Regular cardiac myocyte (primary cell): ENCODE results near the gene DNAAF2. TPM values are rescaled to one million over a fixed set of nuclear protein-coding genes. Genes with fewer than 3 reads are reported as not detected.

Experiments
- total RNA-seq: library from RNA; depleted of rRNA; stranded (reverse); fragments of >200 nt; gene quantifications from 2 replicates; pipeline ENCODE4 v1.2.3, GENCODE V29; 2014

The DNAAF2 gene, protein sequence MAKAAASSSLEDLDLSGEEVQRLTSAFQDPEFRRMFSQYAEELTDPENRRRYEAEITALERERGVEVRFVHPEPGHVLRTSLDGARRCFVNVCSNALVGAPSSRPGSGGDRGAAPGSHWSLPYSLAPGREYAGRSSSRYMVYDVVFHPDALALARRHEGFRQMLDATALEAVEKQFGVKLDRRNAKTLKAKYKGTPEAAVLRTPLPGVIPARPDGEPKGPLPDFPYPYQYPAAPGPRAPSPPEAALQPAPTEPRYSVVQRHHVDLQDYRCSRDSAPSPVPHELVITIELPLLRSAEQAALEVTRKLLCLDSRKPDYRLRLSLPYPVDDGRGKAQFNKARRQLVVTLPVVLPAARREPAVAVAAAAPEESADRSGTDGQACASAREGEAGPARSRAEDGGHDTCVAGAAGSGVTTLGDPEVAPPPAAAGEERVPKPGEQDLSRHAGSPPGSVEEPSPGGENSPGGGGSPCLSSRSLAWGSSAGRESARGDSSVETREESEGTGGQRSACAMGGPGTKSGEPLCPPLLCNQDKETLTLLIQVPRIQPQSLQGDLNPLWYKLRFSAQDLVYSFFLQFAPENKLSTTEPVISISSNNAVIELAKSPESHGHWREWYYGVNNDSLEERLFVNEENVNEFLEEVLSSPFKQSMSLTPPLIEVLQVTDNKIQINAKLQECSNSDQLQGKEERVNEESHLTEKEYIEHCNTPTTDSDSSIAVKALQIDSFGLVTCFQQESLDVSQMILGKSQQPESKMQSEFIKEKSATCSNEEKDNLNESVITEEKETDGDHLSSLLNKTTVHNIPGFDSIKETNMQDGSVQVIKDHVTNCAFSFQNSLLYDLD
- total RNA-seq: 8.7 and 11.7 TPM in 2 replicates

DNA sequence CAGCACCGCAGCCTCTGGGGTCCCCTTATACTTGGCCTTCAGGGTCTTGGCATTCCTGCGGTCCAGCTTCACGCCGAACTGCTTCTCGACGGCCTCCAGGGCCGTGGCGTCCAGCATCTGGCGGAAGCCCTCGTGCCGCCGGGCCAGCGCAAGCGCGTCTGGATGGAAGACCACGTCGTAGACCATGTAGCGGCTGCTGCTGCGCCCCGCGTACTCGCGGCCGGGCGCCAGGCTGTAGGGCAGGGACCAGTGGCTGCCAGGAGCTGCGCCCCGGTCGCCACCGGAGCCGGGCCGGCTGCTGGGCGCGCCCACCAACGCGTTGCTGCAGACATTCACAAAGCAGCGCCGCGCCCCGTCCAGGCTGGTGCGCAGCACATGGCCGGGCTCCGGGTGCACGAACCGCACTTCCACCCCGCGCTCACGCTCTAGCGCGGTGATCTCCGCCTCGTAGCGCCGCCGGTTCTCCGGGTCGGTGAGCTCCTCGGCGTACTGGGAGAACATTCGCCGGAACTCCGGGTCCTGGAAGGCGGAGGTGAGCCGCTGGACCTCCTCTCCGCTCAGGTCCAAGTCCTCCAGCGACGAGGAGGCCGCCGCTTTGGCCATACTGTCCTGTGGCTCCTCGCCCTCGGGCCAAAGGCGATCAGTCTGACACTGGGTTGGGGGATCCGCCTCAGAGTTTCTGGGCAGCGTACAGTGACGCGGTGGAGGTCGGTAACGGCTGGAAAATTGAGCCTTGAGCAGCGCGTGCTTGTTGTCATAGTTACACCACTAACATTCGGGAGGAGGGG, at the start of gene DNAAF2:
Gene DNAAF2, minus strand, starts transcription at position 698 of the 788 bp plus-strand sequence. Its CDS starts 95 bp downstream, at position 603.

DNA sequence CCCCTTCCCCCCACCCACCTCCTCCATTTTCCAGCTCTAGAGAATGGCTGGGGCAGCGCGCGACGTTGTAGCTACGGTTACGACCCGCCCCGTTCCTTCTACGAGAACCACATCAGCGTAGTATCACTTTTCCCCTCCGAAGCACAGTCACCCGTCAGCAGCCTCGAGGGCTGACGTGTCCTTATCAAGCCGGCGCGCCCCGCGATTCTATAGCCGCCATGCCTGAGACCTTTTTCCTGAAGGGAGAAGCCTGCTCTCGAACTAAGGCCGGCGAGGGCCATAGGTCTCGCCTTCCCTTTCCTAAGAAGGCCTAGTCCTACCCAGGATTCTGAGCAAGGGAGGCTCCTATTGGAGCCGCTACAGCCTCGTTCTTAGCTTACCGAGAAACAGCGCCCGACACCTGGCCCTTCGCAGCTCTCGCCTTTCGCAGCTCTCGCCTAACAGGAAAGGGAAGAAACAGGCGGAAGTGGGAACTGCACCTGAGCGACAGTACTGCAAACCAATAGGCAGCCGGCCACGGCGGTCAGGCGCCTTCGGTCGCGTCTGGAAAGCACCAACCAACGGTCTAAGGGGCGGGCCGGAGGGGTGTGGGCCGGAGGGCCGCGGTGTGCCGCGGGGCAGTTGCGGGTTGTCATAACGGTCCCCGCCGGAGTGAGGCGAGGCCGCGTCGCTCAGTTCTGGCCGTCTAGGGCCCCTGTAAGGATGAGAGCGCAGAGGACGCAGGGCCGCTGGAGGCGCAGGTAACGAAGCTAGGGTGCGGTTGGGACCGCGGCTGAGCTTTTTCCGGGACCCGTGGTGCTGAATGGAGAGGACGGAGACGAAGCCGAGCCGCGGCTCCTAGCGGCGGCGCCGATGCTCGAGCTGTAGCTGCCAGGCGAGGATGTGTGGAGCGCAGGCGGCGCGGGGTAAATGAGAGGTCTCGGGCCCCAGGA, 14.6 kb downstream of the DNAAF2 start, which contains the start of the genes MGAT2 and RPL36AL:
Gene MGAT2, plus strand, starts transcription at position 618 of the 932 bp plus-strand sequence. CDS start 470 bp downstream, outside the sequence.
Gene RPL36AL, minus strand, starts transcription at position 445 of the 932 bp plus-strand sequence. CDS start 1,522 bp downstream, outside the sequence.

DNA sequence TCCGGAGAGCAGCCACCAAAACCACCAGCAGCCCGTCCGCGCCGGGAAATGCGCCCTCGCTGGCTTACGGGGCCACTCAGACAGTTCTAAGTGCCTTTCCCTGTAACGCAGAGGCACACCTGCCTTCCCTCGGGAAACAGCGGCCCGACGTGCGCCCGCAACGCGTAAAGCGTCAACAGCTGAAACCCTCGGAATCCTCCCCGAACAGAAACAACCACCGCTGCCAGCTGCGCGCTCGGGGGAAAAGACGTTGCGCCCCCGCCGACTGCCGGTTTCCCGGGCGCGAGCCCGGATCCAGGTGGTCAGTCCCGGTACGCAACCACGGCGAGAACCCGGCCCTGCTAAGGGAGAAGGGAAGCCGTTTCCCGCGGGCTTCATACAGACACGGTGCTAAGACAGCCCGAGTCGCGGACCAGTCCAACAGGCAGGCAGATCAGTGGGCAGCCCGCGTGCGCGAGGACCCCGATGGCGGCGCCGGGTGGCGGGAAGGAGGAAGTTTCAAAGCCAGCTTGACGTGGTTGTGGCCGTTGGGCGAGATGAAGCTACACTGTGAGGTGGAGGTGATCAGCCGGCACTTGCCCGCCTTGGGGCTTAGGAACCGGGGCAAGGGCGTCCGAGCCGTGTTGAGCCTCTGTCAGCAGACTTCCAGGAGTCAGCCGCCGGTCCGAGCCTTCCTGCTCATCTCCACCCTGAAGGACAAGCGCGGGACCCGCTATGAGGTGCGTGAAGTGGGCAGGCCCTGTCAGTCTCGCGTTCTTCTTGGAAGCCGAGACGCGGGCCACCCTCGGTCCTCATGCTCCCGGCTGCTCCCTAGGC, 36.4 kb downstream of the DNAAF2 start, which contains the start of gene LRR1:
Gene LRR1, plus strand, starts transcription at position 456 of the 816 bp plus-strand sequence. Its CDS starts 81 bp downstream, at position 537.

DNA sequence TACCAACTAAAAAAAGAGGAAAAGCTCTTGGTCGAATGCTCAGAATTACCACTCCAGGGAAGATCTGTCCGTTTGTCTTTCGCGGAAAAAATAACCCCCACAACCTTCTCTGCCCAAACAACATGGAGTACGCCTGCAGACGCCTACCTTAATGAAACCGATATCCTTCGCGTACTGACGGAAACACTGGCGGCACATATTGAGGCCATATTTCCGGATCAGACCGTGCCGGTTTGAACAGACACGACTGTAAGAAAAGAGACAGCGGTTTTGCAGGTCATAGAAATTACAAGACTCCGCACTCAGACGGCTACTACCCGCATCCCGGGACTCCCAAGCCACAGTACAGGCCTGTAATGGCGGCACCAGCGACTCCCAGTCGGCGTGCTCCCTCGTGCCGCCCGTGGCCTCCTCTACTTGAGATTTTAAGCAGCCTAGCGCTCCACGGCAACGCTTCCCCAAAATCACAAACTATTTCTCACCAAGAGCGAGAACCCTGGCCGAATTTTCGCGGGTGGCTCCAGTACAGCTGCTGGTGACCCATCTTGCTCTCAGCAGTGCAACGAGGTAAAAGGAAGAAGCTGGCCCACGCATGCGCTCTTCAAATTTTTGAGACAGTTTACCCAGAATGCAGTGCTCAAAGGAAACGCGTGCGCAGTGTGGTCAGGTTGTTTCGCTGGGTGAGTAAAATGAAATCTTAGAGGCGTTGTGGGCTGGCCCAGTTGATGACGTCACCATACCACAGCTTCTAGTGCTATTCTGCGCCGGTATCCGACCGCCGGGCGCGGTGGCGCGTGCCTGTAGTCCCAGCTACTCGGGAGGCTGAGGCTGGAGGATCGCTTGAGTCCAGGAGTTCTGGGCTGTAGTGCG, 49.0 kb downstream of the DNAAF2 start, which contains the start of gene RPS29:
Gene RPS29, minus strand, starts transcription at position 578 of the 870 bp plus-strand sequence. Its CDS starts 34 bp downstream, at position 544.

Other genes with a start within 250 kb of the DNAAF2 start
- 2,207 and 3,333 TPM in 2 replicates for gene RPS29, start 48.9 kb downstream of the DNAAF2 start, total RNA-seq
- 11.0 and 33.4 TPM in 2 replicates for gene LRR1, start 36.3 kb downstream of the DNAAF2 start, total RNA-seq
- 257 and 303 TPM in 2 replicates for gene RPL36AL, start 14.6 kb downstream of the DNAAF2 start, total RNA-seq
- gene MGAT2, start 14.4 kb downstream of the DNAAF2 start, total RNA-seq: 90.8 and 122 TPM in 2 replicates
- 3.4 and 18.8 TPM in 2 replicates for gene POLE2, start 53.0 kb upstream of the DNAAF2 start, total RNA-seq
- 1.9 and 5.6 TPM in 2 replicates for gene KLHDC1, start 57.9 kb upstream of the DNAAF2 start, total RNA-seq
- 46.6 and 74.1 TPM in 2 replicates for gene KLHDC2, start 132.9 kb upstream of the DNAAF2 start, total RNA-seq
- gene NEMF, start 217.5 kb upstream of the DNAAF2 start, total RNA-seq: 53.7 and 79.8 TPM in 2 replicates